Activated CD4-positive, alpha-beta T cell treated with anti-CD3 and anti-CD28 coated beads, Interleukin-2, amount 50 U/mL, for 48 hours (primary cell): ENCODE data around the gene TMEM41B.
"Not testable (repeated sequence)": the region's sequence is repeated elsewhere in the genome, so short reads cannot be mapped to it uniquely, and the experiment has no call there.

Source experiments
- DNase-seq, 2 experiments: peaks; one replicate each; pipeline ENCODE4 v3.0.0-alpha.2; 2020

Gene TMEM41B

GRCh38 chr11:9258279-9258678 lies 56.1 kb downstream of the TMEM41B start:
- not testable (repeated sequence) for DNase-seq

- DNase-seq = no peak
Measured at GRCh38 chr11:9254416-9254815, 60.0 kb downstream of the TMEM41B start.

- no peak for DNase-seq
Measured at GRCh38 chr11:9253086-9253485, 61.3 kb downstream of the TMEM41B start.

- DNase-seq = no peak
Measured at GRCh38 chr11:9251311-9251710, 63.1 kb downstream of the TMEM41B start.

- peak; percentile 30 to 36 for DNase-seq
Measured at GRCh38 chr11:9250139-9250582, 64.2 kb downstream of the TMEM41B start.

GRCh38 chr11:9249252-9249651 lies 65.1 kb downstream of the TMEM41B start:
- DNase-seq = no peak

GRCh38 chr11:9247863-9248262 lies 66.5 kb downstream of the TMEM41B start:
- DNase-seq = no peak

- not testable (repeated sequence) for DNase-seq
Measured at GRCh38 chr11:9236242-9236641, 78.2 kb downstream of the TMEM41B start.

- no peak for DNase-seq
Measured at GRCh38 chr11:9232482-9232881, 81.9 kb downstream of the TMEM41B start.

GRCh38 chr11:9231848-9232177 lies 82.6 kb downstream of the TMEM41B start:
- no peak for DNase-seq
